WI38 (cell line): ENCODE results near the gene PKIB.

ENCODE experiments used
- H3K4me3 ChIP-seq: 2 replicates; pipeline ENCODE4 v1.5.1; 2011; ENCODE audit warnings: low read depth, mild to moderate bottlenecking, control low read depth, low read length
- TF ChIP-seq, protein P1 (sequence below): IDR thresholded peaks from 2 replicates; pipeline ENCODE4 v1.5.1; 2012; ENCODE audit warnings: low read depth, mild to moderate bottlenecking, control low read depth, low read length

The PKIB gene

DNA sequence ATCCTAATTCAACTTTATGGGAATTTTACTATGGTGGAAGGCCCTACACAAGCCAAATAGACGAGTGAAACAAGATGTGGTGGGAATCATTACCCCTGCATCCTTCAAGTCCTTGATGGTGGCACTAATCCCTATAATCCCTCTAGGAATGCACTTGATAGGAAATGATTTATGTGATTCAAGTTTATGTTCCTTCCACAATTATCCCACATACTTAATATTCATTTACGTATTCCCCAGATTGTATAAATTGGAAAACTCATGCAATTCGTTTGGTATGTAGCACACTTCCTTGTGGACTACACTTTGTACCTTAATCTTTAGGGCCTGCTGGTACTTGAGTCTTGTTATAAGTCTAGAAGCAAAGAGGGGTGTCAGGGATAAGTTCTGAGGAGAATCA is 40.8 kb downstream of the PKIB start:
- TF ChIP-seq, protein P1, sequence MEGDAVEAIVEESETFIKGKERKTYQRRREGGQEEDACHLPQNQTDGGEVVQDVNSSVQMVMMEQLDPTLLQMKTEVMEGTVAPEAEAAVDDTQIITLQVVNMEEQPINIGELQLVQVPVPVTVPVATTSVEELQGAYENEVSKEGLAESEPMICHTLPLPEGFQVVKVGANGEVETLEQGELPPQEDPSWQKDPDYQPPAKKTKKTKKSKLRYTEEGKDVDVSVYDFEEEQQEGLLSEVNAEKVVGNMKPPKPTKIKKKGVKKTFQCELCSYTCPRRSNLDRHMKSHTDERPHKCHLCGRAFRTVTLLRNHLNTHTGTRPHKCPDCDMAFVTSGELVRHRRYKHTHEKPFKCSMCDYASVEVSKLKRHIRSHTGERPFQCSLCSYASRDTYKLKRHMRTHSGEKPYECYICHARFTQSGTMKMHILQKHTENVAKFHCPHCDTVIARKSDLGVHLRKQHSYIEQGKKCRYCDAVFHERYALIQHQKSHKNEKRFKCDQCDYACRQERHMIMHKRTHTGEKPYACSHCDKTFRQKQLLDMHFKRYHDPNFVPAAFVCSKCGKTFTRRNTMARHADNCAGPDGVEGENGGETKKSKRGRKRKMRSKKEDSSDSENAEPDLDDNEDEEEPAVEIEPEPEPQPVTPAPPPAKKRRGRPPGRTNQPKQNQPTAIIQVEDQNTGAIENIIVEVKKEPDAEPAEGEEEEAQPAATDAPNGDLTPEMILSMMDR = no peak
- H3K4me3 ChIP-seq = no peak overlapping the region

DNA sequence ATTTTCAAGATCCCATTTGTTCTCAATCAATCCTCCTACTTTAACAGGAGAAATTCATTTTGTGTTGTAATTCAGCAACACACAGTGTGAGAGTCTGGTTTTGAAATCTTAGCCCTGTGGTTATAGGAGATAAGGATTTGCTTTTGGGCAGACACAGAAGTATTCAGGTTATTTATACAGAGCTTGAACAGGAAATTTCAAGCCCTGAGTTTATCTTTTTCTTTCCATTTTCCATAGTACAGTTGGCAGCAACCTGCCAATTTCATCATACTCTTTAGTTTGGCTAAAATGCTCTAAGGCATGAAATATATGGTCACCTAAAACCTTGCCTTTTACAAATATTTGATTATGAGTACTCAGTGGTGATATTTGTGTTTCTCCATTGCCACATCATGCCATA is 41.4 kb downstream of the PKIB start:
- H3K4me3 ChIP-seq = no peak overlapping the region
- TF ChIP-seq, protein P1 = no peak

DNA sequence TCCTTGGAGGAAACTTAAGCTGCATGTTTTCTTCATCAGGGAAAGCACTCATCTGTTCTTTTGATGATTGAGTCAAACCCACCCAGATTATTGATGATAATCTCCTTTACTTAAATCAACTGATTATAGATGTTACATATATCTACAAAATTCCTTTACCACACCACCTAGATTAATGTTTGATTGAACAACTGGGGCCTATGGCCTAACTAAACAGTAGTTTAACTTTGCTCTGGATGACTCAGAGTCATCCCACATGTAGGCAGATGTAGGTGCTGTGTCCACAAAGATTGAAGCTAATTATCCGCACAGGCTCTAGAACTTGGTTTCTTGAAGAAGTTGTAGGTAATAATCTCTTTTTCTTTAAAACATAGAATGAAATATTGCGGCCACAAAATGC is 42.2 kb downstream of the PKIB start:
- no peak overlapping the region for H3K4me3 ChIP-seq
- TF ChIP-seq, protein P1 = no peak

DNA sequence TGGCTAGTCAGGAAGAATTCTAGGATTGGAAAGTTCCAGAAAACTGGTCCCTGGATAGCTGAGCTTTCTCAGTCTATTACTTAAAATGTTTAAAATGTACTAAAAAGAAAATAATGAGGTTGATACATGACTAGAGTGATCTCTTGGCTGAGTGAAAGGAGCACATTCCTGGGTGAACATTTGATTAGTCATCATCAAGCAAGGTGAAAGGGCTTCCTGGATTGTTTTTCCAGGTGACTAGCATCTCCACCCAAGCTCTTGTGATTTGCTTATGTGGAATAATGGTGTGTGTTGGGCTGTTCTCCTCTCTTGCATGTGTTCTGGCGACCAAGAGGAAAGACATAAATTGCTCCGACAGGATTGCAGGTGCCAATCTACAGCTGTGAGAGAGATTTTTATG is 42.9 kb downstream of the PKIB start:
- H3K4me3 ChIP-seq = no peak overlapping the region
- TF ChIP-seq, protein P1 = no peak

DNA sequence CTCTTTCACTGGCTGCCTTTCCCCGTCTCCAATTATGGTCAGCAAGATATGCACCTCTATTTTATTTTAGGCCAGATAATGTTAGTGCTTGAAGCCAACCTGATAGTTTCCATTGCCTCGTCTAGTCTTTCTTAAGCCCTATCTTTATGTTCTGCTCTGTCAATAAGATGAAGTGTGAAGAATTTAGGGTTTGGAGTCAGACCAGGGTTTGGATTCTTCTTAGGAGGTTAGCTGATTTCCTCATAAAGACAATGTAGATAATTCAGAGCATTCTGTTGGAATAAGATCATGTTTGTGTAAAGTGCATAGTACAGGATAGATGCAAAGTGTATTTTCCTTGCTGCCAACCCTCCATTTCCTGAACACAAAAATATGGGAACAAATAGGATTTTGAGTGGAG is 43.8 kb downstream of the PKIB start:
- no peak overlapping the region for H3K4me3 ChIP-seq
- TF ChIP-seq, protein P1 = no peak

DNA sequence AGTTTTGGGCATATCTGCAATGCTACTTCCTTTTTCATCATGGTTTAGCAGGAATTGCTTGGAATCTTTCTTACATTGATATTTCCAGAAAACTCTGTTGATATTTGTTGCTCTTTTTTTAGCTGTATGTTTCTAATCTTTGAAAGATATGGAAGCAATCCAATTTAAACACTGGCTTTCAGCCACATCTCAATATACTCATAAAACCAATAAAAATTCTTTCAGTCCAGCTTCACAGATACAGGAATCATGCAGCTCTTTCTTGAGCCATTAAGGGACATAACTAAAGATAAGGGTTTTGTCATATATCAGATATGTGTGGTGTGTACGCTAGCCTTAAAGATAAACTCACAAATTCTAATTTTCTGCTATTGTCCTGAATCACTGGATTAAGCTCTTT is 47.4 kb downstream of the PKIB start:
- TF ChIP-seq, protein P1 = no peak
- H3K4me3 ChIP-seq = no peak overlapping the region

DNA sequence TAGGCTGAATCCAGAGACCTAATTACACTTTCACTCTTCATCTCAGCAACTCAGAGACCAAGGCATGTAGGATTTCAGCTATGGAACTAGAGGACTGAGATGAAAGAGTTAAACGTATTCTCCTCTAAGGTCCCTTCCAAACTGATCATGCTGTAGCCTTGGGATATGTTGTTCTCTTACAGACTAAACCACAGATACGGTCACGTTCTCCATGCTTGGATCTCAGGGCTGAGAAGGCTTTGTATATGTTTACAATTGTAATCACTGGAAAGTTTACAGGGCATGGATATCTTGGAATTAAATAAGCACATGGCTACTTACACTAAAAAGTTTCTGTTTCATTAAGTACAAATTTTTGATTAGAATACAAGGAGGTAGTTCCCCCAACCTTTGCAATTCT is 50.1 kb downstream of the PKIB start:
- TF ChIP-seq, protein P1 = no peak
- no peak overlapping the region for H3K4me3 ChIP-seq
